H1 (cell line): ENCODE data around the gene PRPF18. TPM values are rescaled to one million over a fixed set of nuclear protein-coding genes. Genes with fewer than 3 reads are reported as not detected.

Experiments used
- CTCF ChIA-PET: fragments of 300-600 bp; sonication (Branson Sonifier 250); formaldehyde crosslinking; loops from one replicate; lab custom pipeline; 2021; ENCODE audit not compliant: partially characterized antibody; lab: Charles Lee
- POLR2A ChIA-PET: fragments of 300-600 bp; sonication (Branson Sonifier 250); formaldehyde crosslinking; loops from one replicate; lab custom pipeline; 2021; ENCODE audit warnings: inconsistent platforms; ENCODE audit not compliant: partially characterized antibody; lab: Charles Lee
- DNase-seq, 2 experiments: peaks; one replicate each; pipeline versions ENCODE4 v3.0.0 to v3.0.0-alpha.2; 2010 to 2022; ENCODE audit warnings: low spot score in 2 of 2, low read depth in 1 of 2, mixed read lengths in 1 of 2
- FAIRE-seq: peaks from 2 replicates; lab custom pipeline; 2011; peaks lifted over from hg19 to GRCh38; lab: Jason Lieb, UNC
- H2AFZ ChIP-seq: 2 replicates; pipeline ENCODE4 v1.8.1; 2012; ENCODE audit warnings: low read length, inconsistent platforms
- H2AK5ac ChIP-seq: 2 replicates; pipeline ENCODE4 v1.6.1; 2013; ENCODE audit warnings: low read depth, low read length
- H2BK120ac ChIP-seq: replicated peaks from 2 replicates; pipeline ENCODE3; 2013; ENCODE audit warnings: low read depth, low read length, inconsistent platforms
- H2BK12ac ChIP-seq: 2 replicates; pipeline ENCODE4 v1.6.1; 2013; ENCODE audit warnings: low read depth, low read length
- H2BK15ac ChIP-seq: 2 replicates; pipeline ENCODE4 v1.6.1; 2013; ENCODE audit warnings: low read length
- H2BK20ac ChIP-seq: 2 replicates; pipeline ENCODE4 v1.6.1; 2013; ENCODE audit warnings: low read length
- H2BK5ac ChIP-seq: 2 replicates; pipeline ENCODE4 v1.6.1; 2013; ENCODE audit warnings: low read depth, low read length
- H3K14ac ChIP-seq: 2 replicates; pipeline ENCODE4 v1.6.1; 2013; ENCODE audit warnings: inconsistent platforms; ENCODE audit not compliant: insufficient read length
- H3K18ac ChIP-seq: 2 replicates; pipeline ENCODE4 v1.6.1; 2013; ENCODE audit warnings: low read length; ENCODE audit errors: extremely low read depth
- H3K23ac ChIP-seq: 2 replicates; pipeline ENCODE4 v1.6.1; 2013; ENCODE audit warnings: inconsistent platforms; ENCODE audit not compliant: insufficient read length
- H3K23me2 ChIP-seq: 2 replicates; pipeline ENCODE4 v1.6.1; 2013; ENCODE audit warnings: low read depth, low read length
- H3K27ac ChIP-seq: 2 replicates; pipeline ENCODE4 v1.6.1; 2011; ENCODE audit warnings: low read depth, low read length, inconsistent platforms
- H3K27me3 ChIP-seq, 4 experiments: replicated peaks in 1 of 4; 1 replicate in 1 of 4; 2 replicates in 3 of 4; pipeline versions ENCODE4 v1.6.1 to v1.8.1; 2011 to 2013; ENCODE audit warnings: low read length in 3 of 4, mild to moderate bottlenecking in 3 of 4, inconsistent platforms in 2 of 4, mixed read lengths in 2 of 4, moderate library complexity in 1 of 4; ENCODE audit not compliant: control insufficient read depth in 3 of 4, insufficient read depth in 3 of 4; ENCODE audit errors: extremely low read depth in 1 of 4
- H3K36me3 ChIP-seq, 4 experiments: 2 replicates each; pipeline versions ENCODE4 v1.6.1 to v1.8.1; 2011 to 2013; ENCODE audit warnings: mild to moderate bottlenecking in 4 of 4, low read length in 3 of 4, moderate library complexity in 2 of 4, control low read depth in 1 of 4, inconsistent platforms in 1 of 4; ENCODE audit not compliant: insufficient read depth in 4 of 4, control insufficient read depth in 2 of 4
- H3K4ac ChIP-seq: replicated peaks from 2 replicates; pipeline ENCODE3; 2013; ENCODE audit warnings: low read length, low read depth, mixed read lengths, inconsistent platforms; ENCODE audit not compliant: insufficient read length
- H3K4me1 ChIP-seq, 4 experiments: replicated peaks in 1 of 4; 1 replicate in 1 of 4; 2 replicates in 3 of 4; pipeline versions ENCODE4 v1.6.1 to v1.8.1; 2011 to 2013; ENCODE audit warnings: low read length in 3 of 4, inconsistent platforms in 2 of 4, mixed read lengths in 1 of 4; ENCODE audit not compliant: insufficient read depth in 4 of 4, control insufficient read depth in 3 of 4
- H3K4me2 ChIP-seq, 2 experiments: 2 replicates each; pipeline versions ENCODE4 v1.6.1 to v1.8.1; 2011 to 2013; ENCODE audit warnings: low read depth in 2 of 2, low read length in 2 of 2, control low read depth in 1 of 2, inconsistent platforms in 1 of 2, mild to moderate bottlenecking in 1 of 2; ENCODE audit not compliant: insufficient read depth in 1 of 2
- H3K4me3 ChIP-seq, 4 experiments: fragments of 200-600, 300-600 bp in 1 of 4; sonication (generic), shearing (Covaris generic), sonication (Bioruptor Twin) in 1 of 4; 2 replicates each; pipeline versions ENCODE4 v1.5.1 to v1.8.1; 2011 to 2016; ENCODE audit warnings: low read length in 4 of 4, low read depth in 3 of 4, control low read depth in 2 of 4, inconsistent platforms in 2 of 4, mild to moderate bottlenecking in 2 of 4, mixed read lengths in 1 of 4, moderate library complexity in 1 of 4; ENCODE audit not compliant: insufficient read depth in 2 of 4; ENCODE audit errors: extremely low read depth in 1 of 4
- H3K56ac ChIP-seq: replicated peaks from 2 replicates; pipeline ENCODE3; 2013; ENCODE audit warnings: low read depth, mild to moderate bottlenecking, mixed read lengths, low read length, inconsistent platforms; ENCODE audit not compliant: insufficient read length
- H3K79me1 ChIP-seq: 2 replicates; pipeline ENCODE4 v1.6.1; 2013; ENCODE audit warnings: low read depth, low read length, control low read depth
- H3K79me2 ChIP-seq, 2 experiments: 2 replicates each; pipeline versions ENCODE4 v1.6.1 to v1.8.1; 2012 to 2013; ENCODE audit warnings: low read length in 2 of 2, mild to moderate bottlenecking in 2 of 2, inconsistent platforms in 1 of 2; ENCODE audit not compliant: insufficient read depth in 2 of 2, control insufficient read depth in 1 of 2
- H3K9ac ChIP-seq, 4 experiments: replicated peaks in 1 of 4; 1 replicate in 1 of 4; 2 replicates in 3 of 4; pipeline versions ENCODE4 v1.6.1 to v1.8.1; 2011 to 2013; ENCODE audit warnings: low read depth in 3 of 4, low read length in 3 of 4, control low read depth in 2 of 4, mild to moderate bottlenecking in 2 of 4, moderate library complexity in 2 of 4, inconsistent platforms in 1 of 4; ENCODE audit errors: extremely low read depth in 1 of 4
- H3K9me3 ChIP-seq, 2 experiments: 2 replicates each; pipeline versions ENCODE4 v1.6.1 to v1.8.1; 2012 to 2013; ENCODE audit warnings: mild to moderate bottlenecking in 2 of 2, moderate library complexity in 2 of 2, control low read depth in 1 of 2, inconsistent platforms in 1 of 2, low read depth in 1 of 2, low read length in 1 of 2, mixed read lengths in 1 of 2; ENCODE audit not compliant: insufficient read depth in 2 of 2
- H4K20me1 ChIP-seq, 2 experiments: replicated peaks in 1 of 2; 2 replicates each; pipeline versions ENCODE3 to v1.8.1; 2011 to 2013; ENCODE audit warnings: inconsistent platforms in 2 of 2, low read length in 2 of 2, mild to moderate bottlenecking in 1 of 2; ENCODE audit not compliant: insufficient read depth in 2 of 2, control insufficient read depth in 1 of 2
- H4K5ac ChIP-seq: 2 replicates; pipeline ENCODE4 v1.6.1; 2013; ENCODE audit warnings: low read length, low read depth, mixed read lengths, inconsistent platforms; ENCODE audit not compliant: insufficient read length
- H4K8ac ChIP-seq: 2 replicates; pipeline ENCODE4 v1.8.0; 2013; ENCODE audit warnings: mild to moderate bottlenecking, moderate library complexity, low read length, inconsistent platforms; ENCODE audit not compliant: insufficient read depth; ENCODE audit errors: extremely low read depth
- H4K91ac ChIP-seq: replicated peaks from 2 replicates; pipeline ENCODE3; 2013; ENCODE audit warnings: low read length, mixed read lengths, inconsistent platforms; ENCODE audit not compliant: insufficient read length
- KDM1A ChIP-seq: fragments of 200-600, 300-600 bp; sonication (generic); IDR thresholded peaks from 2 replicates; pipeline ENCODE4 v1.7.1; 2016; ENCODE audit warnings: mild to moderate bottlenecking, low read length, borderline replicate concordance
- KDM4A ChIP-seq: IDR thresholded peaks from one replicate; pipeline ENCODE4 v1.7.1; 2012; ENCODE audit warnings: low read depth, mild to moderate bottlenecking, moderate library complexity, low read length, inconsistent platforms; ENCODE audit not compliant: severe bottlenecking
- NANOG ChIP-seq: IDR thresholded peaks from 2 replicates; pipeline ENCODE4 v1.6.1; 2011; ENCODE audit warnings: low read length, low read depth, mild to moderate bottlenecking, inconsistent platforms; ENCODE audit not compliant: insufficient read depth, poor library complexity, severe bottlenecking
- SIX5 ChIP-seq: IDR thresholded peaks from 2 replicates; pipeline ENCODE4 v1.6.1; 2011; ENCODE audit warnings: mild to moderate bottlenecking, low read depth, low read length
- TBP ChIP-seq: IDR thresholded peaks from 2 replicates; pipeline ENCODE4 v1.6.1; 2011; ENCODE audit warnings: low read depth, low read length, improper control_type of control experiment
- YY1 ChIP-seq: IDR thresholded peaks from 2 replicates; pipeline ENCODE4 v1.6.1; 2011; ENCODE audit warnings: low read depth, mild to moderate bottlenecking, low read length
- WGBS, 2 experiments: shearing (Covaris generic) in 1 of 2; methylation state at CpG; one replicate each; pipeline versions ENCODE4 v1.1.6 to v1.1.7; 2013 to 2015; ENCODE audit warnings: low lambda C conversion rate in 2 of 2, mixed read lengths in 2 of 2, inconsistent platforms in 1 of 2, low coverage in 1 of 2, missing lambda C conversion rate in 1 of 2; ENCODE audit not compliant: insufficient replicate concordance in 2 of 2, insufficient coverage in 1 of 2, insufficient read length in 1 of 2; ENCODE audit errors: extremely low coverage in 1 of 2, missing lambda C conversion rate in 1 of 2; 5-methylcytosine and 5-hydroxymethylcytosine counted together
- polyA plus RNA-seq, 7 experiments: library from polyadenylated mRNA; depleted of rRNA in 3 of 7; stranded (reverse) in 5 of 7; unstranded in 2 of 7; fragments of >200 nt in 5 of 7; fragments of 200-250 nt in 2 of 7; gene quantifications; 1 replicate in 5 of 7; 2 replicates in 1 of 7; 4 replicates in 1 of 7; pipeline versions ENCODE4 v1.2.1 to v1.2.3, GENCODE V29; 2011 to 2013; ENCODE audit warnings: missing spikeins in 2 of 7, mixed read lengths in 2 of 7
- total RNA-seq: library from RNA; stranded (reverse); fragmentation: NEBNext Ultra II Directional; extraction: Animal tissue kit (Norgen Biotek cat#: 25700); gene quantifications from 2 replicates; pipeline ENCODE4 v1.2.1, GENCODE V29; 2021
- TF ChIP-seq, protein P1 (sequence below), 3 experiments: IDR thresholded peaks; 1 replicate in 2 of 3; 2 replicates in 1 of 3; pipeline versions ENCODE4 v1.5.1 to v1.6.1; 2011; ENCODE audit warnings: low read length in 3 of 3, mild to moderate bottlenecking in 3 of 3, inconsistent platforms in 2 of 3, low read depth in 1 of 3, moderate library complexity in 1 of 3; ENCODE audit not compliant: insufficient read depth in 1 of 3; ENCODE audit errors: control extremely low read depth in 1 of 3

Gene PRPF18
- total and polyA plus RNA-seq, 2 of the 8 experiments (the other 6 are each of a cell fraction or from before 2014, with no cell fraction given), result 3.8 to 12.6 TPM

DNA sequence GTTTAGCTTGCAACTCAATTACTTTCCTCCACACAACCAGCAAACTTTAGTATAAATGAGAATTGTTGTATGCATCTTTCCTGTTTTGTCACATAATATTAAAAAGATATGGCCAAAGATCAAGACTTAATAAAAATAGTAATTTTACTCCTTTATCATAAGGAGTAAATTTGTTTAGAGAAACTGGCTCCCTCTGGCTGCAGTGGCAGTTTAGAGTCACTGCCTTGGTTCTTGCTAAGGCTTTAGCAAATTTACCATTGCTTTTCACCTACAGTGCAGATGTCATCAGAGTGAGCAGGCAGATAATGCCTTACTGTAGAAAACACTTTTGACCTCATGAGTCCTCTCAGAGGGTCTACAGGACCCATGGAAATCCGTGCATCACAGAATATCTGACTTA is 2.6 kb downstream of the PRPF18 start:
- H3K23me2 ChIP-seq, result peaks cover 1% of the 10 kb centered on the region; the same call in 1 of the 2 replicates
- no peaks in the 10 kb centered on the region for H3K36me3 ChIP-seq
- H3K27ac ChIP-seq, result no peak overlapping the region
- H2BK12ac ChIP-seq, result no peak overlapping the region
- no peak overlapping the region for H3K4me3 ChIP-seq
- TF ChIP-seq TBP (no peak), KDM4A (no peak), YY1 (no peak), KDM1A (no peak), NANOG (no peak), SIX5 (no peak)
- TF ChIP-seq, protein P1, sequence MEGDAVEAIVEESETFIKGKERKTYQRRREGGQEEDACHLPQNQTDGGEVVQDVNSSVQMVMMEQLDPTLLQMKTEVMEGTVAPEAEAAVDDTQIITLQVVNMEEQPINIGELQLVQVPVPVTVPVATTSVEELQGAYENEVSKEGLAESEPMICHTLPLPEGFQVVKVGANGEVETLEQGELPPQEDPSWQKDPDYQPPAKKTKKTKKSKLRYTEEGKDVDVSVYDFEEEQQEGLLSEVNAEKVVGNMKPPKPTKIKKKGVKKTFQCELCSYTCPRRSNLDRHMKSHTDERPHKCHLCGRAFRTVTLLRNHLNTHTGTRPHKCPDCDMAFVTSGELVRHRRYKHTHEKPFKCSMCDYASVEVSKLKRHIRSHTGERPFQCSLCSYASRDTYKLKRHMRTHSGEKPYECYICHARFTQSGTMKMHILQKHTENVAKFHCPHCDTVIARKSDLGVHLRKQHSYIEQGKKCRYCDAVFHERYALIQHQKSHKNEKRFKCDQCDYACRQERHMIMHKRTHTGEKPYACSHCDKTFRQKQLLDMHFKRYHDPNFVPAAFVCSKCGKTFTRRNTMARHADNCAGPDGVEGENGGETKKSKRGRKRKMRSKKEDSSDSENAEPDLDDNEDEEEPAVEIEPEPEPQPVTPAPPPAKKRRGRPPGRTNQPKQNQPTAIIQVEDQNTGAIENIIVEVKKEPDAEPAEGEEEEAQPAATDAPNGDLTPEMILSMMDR (IDR thresholded peaks at IDR 0.05; ENCODE audit: control extremely low read depth in 1 of 3, insufficient read depth in 1 of 3, low read depth in 1 of 3, low read length in 3 of 3), result peak in 1 of 3 experiments; percentile 6; a peak in 1 of 4 replicates
- POLR2A ChIA-PET, result no interaction called here
- H4K5ac ChIP-seq, result no peak overlapping the region
- WGBS, 2 experiments, result 73% methylated on average over 1 of the region's 1 CpG; no CpG with 5 or more reads in 1 of the 2 experiments
- CTCF ChIA-PET, result interaction anchor here (0.5 to 1.8 kb wide), 2 partner anchors 87 to 217 kb away, joined by 3 to 7 read pairs; no protein-coding TSS in a partner anchor
- H3K23ac ChIP-seq, result no peak overlapping the region
- H3K4ac ChIP-seq, result no peak overlapping the region
- no peak overlapping the region for H3K56ac ChIP-seq
- H3K14ac ChIP-seq, result no peak overlapping the region
- H2BK5ac ChIP-seq, result no peak overlapping the region
- H3K9me3 ChIP-seq, result no peaks in the 10 kb centered on the region
- no peaks in the 10 kb centered on the region; a peak in 1 of 7 replicates for H3K4me1 ChIP-seq
- DNase-seq, result no peak
- no peak overlapping the region for H2BK120ac ChIP-seq
- H3K79me1 ChIP-seq, result peaks cover 5% of the 10 kb centered on the region; the same call in 1 of the 2 replicates
- no peak overlapping the region for H2BK20ac ChIP-seq
- no peak overlapping the region for H4K8ac ChIP-seq
- no peak overlapping the region for H4K91ac ChIP-seq
- FAIRE-seq, result no peak
- H4K20me1 ChIP-seq, result peaks cover 0 to 2% of the 10 kb centered on the region in 2 experiments
- H3K79me2 ChIP-seq, result peaks cover 0 to 15% of the 10 kb centered on the region in 2 experiments; a peak in 3 of 4 replicates
- no peak overlapping the region for H2AK5ac ChIP-seq
- no peak overlapping the region for H3K18ac ChIP-seq
- no peak overlapping the region for H3K9ac ChIP-seq
- no peak overlapping the region for H3K4me2 ChIP-seq
- no peak overlapping the region for H2BK15ac ChIP-seq
- H3K27me3 ChIP-seq, result no peaks in the 10 kb centered on the region
- H2AFZ ChIP-seq, result no peak overlapping the region
